Measurements from ENCODE around the gene HOXC13. TPM values are rescaled to one million over a fixed set of nuclear protein-coding genes. Genes with fewer than 3 reads are reported as not detected.

HOXC13 gene
- total RNA-seq, 1 donor from 2014 or later: not detected

DNA sequence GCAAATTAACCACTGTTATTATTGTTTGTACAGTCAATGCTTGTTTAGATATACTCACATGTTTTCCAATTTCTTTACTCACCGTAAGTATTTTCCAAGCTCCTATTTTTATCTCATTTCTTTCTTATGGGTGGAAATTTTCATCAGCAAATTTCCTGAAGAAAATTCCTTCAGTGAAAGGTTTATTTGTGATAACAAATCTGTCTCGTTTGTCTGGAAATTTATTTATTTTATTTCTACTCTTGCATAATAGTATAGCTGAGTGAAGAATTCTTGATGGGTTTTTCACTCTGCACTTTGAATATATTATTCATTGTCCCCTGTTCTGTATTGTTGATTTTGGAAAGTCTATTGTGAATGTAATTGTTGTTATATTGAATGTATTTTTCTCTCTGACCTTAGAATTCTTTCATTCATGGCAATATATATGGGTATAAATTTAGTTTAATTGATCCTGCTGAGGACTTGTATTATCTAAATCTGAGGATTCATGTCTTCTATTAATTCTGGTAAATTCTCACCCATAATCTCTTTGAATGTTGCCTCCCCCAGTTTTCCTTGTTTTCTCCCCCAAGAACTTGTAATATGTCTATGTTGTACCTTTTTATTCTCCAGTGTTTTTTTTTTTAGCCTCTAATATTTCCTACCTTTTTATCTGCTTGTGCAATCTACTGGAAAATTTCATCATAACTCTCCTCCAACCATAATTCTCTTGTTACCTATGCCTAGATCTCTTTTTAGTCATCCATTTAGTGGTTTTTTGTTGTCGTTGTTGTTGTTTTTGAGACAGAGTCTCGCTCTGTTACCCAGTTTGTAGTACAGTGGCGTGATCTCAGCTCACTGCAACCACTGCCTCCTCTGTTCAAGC, 21.6 kb upstream of the HOXC13 start:
- no peak for DNase-seq (ENCODE audit: extremely low spot score, unreplicated experiment)
- Mint-ChIP-seq H3K4me3 (ENCODE audit: unreplicated experiment) (no peak overlapping the region), H3K27ac (ENCODE audit: unreplicated experiment) (no peak overlapping the region), H3K36me3 (ENCODE audit: unreplicated experiment) (no peaks in the 10 kb centered on the region), H3K9me3 (ENCODE audit: unreplicated experiment) (no peaks in the 10 kb centered on the region), H3K27me3 (ENCODE audit: unreplicated experiment) (peaks cover 61% of the 10 kb centered on the region), H3K4me1 (ENCODE audit: unreplicated experiment) (no peaks in the 10 kb centered on the region)
- TF ChIP-seq, protein P1, sequence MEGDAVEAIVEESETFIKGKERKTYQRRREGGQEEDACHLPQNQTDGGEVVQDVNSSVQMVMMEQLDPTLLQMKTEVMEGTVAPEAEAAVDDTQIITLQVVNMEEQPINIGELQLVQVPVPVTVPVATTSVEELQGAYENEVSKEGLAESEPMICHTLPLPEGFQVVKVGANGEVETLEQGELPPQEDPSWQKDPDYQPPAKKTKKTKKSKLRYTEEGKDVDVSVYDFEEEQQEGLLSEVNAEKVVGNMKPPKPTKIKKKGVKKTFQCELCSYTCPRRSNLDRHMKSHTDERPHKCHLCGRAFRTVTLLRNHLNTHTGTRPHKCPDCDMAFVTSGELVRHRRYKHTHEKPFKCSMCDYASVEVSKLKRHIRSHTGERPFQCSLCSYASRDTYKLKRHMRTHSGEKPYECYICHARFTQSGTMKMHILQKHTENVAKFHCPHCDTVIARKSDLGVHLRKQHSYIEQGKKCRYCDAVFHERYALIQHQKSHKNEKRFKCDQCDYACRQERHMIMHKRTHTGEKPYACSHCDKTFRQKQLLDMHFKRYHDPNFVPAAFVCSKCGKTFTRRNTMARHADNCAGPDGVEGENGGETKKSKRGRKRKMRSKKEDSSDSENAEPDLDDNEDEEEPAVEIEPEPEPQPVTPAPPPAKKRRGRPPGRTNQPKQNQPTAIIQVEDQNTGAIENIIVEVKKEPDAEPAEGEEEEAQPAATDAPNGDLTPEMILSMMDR (IDR thresholded peaks at IDR 0.05): no peak

DNA sequence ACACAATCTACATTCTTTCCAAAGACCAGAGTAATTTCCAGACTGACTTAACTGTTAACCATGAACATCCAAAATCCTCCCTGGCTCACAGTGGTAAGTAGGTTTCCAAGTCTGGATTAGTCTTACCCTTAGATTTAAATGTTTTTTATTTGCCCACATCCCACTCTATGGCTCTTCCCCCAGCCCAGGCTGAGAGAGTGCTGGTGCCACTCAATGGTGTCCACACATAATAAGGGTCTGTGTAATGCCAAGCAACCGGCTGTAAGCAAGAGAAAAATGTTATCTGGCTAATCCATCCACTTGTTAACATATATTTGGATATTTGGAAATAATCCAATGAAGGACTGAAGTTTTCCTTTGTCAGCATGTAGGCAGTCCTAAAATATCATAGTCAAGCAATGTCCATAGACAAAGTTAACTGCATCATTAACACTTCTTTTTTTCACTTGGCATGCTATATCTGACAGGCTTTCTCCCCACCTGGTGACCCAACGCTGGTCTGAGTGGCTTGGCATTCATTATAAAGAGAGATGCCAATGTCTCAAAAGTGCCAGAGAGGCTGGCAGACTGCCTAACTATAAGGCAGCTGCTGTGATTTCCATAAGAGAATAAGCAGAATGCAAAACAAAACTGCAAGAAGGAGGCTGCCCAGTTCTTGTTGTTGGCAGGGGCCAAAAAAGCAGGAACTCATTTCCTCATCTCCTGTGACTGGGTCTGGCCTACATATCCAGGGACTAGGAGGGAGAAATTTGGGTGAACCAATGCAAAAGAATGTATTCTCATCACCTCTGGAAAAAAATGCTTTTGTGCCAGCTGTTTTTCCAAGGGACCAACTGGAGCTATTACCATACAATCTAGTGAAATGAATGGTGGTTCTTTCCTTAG, 13.9 kb upstream of the HOXC13 start:
- no peak for DNase-seq (ENCODE audit: extremely low spot score, unreplicated experiment)
- no peaks in the 10 kb centered on the region for H3K36me3 Mint-ChIP-seq (ENCODE audit: unreplicated experiment)
- peaks cover 84% of the 10 kb centered on the region for H3K27me3 Mint-ChIP-seq (ENCODE audit: unreplicated experiment)
- no peak overlapping the region for H3K27ac Mint-ChIP-seq (ENCODE audit: unreplicated experiment)
- TF ChIP-seq, protein P1 (IDR thresholded peaks at IDR 0.05): no peak
- no peak overlapping the region for H3K4me3 Mint-ChIP-seq (ENCODE audit: unreplicated experiment)
- no peaks in the 10 kb centered on the region for H3K9me3 Mint-ChIP-seq (ENCODE audit: unreplicated experiment)
- H3K4me1 Mint-ChIP-seq (ENCODE audit: unreplicated experiment): no peaks in the 10 kb centered on the region

DNA sequence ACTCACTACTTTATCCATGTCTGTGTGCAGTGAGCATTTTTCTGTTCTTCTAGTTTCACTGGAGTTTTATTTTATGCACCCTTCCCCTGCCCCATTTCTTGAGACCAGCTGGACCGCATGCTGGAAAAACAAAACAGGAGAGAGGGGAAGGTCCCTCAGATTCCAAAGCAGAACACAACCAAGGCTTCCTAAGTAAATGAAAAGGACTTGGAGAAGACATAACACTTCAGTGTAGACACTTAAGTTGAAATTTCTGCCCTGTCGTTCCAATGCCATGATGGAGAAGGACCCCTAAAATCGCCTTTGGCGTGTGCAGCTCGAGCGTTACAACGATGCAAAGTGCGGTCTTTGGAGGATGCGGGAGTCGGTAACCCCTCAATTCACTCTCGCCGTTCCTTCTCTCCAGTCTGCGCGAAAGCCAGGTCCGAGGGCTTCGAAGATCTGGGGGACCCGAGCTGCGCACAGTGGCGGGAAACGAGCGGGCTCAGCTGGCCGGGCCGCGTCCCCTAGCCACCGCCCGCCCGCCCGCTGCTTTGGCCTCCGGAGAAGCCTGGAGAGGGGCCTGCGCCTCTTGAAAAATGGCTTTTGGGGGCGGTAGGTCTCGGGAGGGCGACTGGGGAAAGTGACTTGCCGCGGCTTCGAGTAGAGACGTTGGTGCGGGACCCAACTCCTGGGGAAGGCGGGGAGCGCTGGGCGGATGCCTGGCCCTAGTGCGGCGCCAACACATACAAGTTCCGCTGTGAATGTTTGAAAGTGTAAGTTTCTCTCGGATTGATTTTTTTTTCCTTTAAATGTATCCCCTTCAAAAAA, 11.2 kb upstream of the HOXC13 start:
- Mint-ChIP-seq H3K27me3 (ENCODE audit: unreplicated experiment) (peaks cover 94% of the 10 kb centered on the region), H3K9me3 (ENCODE audit: unreplicated experiment) (no peaks in the 10 kb centered on the region), H3K4me1 (ENCODE audit: unreplicated experiment) (no peaks in the 10 kb centered on the region), H3K36me3 (ENCODE audit: unreplicated experiment) (no peaks in the 10 kb centered on the region), H3K4me3 (ENCODE audit: unreplicated experiment) (no peak overlapping the region), H3K27ac (ENCODE audit: unreplicated experiment) (no peak overlapping the region)
- DNase-seq (ENCODE audit: extremely low spot score, unreplicated experiment): peak; percentile 63
- TF ChIP-seq, protein P1 (IDR thresholded peaks at IDR 0.05): no peak

DNA sequence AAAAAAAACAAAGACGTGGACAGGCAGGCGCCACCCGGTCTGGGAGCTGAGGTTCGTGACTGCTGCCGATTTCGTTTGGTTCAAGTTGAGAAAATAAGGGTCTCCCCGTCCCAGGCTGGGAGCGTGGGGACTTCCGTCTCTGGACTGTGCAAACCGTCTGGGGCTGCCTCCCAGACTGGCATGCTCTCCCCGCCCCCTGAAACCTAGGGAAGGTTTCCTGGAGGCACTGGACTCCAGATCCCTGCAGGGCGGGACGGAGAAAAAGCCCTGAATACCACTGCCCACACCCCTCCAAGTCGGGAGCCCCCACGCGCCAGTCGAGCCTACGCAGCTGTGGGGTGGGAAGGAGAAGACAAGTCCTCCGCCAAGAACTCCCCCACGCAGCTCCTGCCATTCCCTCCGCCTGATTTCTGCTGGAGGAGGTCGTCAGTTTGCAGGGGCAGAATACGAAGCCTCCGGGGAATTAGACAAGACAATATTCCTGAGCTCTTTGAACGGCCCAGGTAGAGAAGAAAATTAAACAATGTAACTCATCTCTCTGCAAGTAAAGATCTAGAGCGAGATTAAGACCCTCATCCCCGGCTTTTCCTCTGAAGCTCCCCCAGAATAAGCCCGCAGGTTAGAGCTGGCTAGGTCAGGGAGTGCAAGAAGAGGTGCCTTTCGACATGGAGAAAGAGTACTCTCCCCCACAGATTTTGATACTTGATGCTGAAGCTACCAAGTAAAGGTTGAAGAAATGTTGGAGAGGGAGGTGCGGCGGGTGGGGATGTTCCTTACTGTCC, 10.4 kb upstream of the HOXC13 start:
- no peaks in the 10 kb centered on the region for H3K4me1 Mint-ChIP-seq (ENCODE audit: unreplicated experiment)
- peak; percentile 79 for DNase-seq (ENCODE audit: extremely low spot score, unreplicated experiment)
- TF ChIP-seq, protein P1 (IDR thresholded peaks at IDR 0.05): no peak
- no peak overlapping the region for H3K4me3 Mint-ChIP-seq (ENCODE audit: unreplicated experiment)
- peaks cover 94% of the 10 kb centered on the region for H3K27me3 Mint-ChIP-seq (ENCODE audit: unreplicated experiment)
- no peak overlapping the region for H3K27ac Mint-ChIP-seq (ENCODE audit: unreplicated experiment)
- no peaks in the 10 kb centered on the region for H3K36me3 Mint-ChIP-seq (ENCODE audit: unreplicated experiment)
- no peaks in the 10 kb centered on the region for H3K9me3 Mint-ChIP-seq (ENCODE audit: unreplicated experiment)

All from osteocyte (in vitro differentiated cells).